Measurements from ENCODE around the gene ITIH2.
"Not testable (repeated sequence)": the region's sequence is repeated elsewhere in the genome, so short reads cannot be mapped to it uniquely, and the experiment has no call there.

The ITIH2 gene

DNA sequence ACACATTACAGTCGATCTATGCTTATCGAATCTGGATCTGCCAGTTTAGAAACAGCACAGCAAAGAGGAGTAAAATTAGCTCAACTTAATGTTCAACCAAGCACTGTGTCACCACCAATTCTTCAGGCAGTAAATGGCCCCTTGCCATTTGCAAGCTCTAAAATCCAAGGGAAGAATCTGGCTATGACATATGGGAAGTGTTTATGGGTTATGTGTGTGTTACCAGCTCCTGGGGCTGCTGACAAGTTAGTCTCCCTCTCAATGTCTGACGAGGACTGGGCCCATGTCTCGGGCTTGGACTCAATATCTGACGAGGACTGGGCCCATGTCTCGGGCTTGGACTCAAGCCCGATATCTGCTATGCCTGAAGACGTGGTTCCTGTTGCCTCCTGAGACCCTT lies 5.7 kb upstream of the ITIH2 start:
- DNase-seq (ENCODE audit: low read depth): no peak

DNA sequence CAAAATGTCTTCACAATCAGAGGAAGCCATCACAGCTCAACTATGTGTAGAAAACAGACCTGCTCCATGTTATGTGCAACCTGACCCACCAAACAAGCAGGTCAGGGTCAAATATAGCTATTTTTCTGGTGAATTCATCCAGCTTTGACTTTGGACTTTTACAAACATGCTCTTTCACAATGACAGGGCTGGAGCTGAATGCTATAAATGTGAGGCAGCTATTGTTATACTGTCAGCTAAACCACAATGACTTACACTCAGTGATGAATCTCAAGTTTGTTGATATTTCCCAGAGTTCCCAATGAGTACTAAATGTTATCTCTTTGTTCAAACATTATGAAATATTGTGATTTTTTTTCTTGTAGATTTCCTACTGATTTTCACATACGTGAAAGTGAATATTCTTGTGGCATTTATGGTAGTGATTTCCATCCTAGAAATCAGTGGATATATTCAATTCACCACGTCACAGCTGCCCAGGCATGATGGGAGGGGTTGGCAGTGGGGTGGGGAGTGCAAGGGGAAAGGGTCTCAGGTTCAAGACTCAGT lies 2.5 kb upstream of the ITIH2 start:
- no peak for DNase-seq (ENCODE audit: low read depth)

DNA sequence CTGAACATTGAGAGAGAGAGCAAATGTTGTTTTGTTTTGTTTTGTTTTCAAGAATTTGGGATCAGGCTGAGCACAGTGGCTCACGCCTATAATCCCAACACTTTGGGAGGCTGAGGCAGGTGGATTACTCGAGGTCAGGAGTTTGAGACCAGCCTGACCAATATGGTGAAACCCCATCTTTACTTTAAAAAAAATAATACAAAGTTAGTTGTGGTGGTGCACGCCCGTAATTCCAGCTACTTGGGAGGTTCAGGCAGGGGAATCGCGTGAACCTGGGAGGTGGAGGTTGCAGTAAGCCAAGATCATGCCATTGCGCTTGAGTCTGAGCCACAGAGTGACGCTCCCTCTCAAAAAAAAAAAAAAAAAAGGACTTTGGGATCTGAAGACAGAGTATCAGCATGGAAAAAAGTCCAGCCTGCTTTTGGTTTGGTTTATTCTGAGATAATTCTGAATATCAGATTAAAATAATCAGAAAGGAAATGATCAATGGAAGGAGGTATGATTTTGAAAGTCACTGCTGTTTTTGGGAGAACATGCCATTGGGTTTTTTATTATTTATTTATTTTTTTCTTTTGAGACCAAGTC lies 1.9 kb upstream of the ITIH2 start:
- DNase-seq (ENCODE audit: low read depth): no peak

- DNase-seq (ENCODE audit: low read depth): no peak
Observed at GRCh38 chr10:7702288-7702812, 766 bp upstream of the ITIH2 start.

DNA sequence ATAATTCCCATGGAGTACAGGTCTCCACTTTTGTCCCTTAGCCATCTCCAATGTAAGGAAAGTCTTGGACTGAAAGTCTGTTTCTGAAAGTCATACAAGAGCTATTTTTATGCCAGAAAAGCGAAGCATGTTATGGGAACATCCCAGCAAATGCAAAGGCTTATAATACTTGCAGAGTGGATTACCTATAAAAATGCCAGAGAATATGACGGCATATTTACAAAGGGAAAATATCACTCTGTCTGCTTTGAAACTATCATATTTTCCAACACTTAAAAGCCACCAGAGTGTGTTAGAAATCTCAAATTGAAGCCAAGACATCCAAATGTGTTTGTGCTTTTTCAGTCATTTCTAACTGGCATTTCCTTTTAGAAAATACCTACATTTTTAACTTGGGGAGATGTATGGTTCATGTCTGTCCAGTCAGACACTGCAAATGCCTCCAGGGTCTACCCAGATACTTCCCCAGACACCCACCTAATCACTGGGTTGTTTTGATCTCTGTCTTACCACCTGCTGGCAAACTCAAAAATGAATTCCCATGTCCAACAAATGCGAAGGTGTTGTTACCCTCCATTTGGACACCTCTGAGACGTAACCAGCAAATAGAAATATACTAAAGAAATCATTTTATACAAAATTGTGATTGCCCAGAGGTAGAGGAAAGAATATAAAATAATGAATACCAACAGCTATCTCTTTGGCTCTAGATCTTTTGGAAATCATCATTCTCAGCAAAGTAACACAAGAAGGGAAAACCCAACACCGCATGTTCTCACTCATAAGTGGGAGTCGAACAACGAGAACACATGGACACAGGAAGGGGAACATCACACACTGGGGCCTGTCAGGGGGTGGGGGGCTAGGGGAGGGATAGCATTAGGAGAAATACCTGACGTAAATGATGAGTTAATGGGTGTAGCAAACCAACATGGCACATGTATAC lies 1.2 kb downstream of the ITIH2 start:
- DNase-seq (ENCODE audit: low read depth): no peak

- DNase-seq (ENCODE audit: low read depth): no peak
Observed at GRCh38 chr10:7705341-7705740, 2.2 kb downstream of the ITIH2 start.

- no peak for DNase-seq (ENCODE audit: low read depth)
Observed at GRCh38 chr10:7706534-7707073, 3.5 kb downstream of the ITIH2 start.

DNA sequence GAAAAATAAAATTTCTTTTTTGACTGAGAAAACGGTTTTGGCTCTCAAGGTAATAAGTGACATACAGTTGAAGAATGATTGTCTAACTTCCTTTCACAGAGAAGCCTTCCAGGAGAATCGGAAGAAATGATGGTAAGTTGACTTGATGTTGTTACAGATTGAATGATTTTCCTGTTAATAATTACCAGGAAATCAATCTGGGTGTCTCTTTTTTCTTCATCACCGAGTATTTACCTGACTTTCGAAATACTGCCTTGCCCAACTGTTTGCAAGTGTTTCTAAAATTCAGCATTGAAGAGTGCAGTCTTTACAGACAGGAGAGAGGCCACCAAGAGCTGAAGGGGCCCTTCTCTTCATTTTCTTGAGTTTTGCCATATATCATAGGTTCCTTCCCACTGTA lies 4.0 kb downstream of the ITIH2 start:
- no peak for DNase-seq (ENCODE audit: low read depth)

- no peak for DNase-seq (ENCODE audit: low read depth)
Observed at GRCh38 chr10:7707858-7708622, 4.9 kb downstream of the ITIH2 start.

DNA sequence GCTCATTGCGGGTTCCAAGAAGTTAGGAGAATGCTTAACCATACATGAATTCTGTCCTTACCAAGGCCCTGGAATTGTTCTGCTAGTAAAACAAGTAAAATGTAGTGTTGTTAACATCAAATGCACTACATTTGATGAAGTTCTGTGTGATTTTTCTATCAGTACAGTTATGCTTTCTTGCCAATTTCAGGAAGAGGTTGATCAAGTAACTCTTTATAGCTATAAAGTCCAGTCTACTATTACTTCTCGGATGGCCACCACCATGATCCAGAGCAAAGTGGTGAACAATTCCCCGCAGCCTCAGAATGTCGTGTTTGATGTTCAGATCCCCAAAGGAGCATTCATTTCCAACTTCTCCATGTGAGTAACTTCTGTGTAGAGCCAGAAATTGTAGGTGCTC lies 5.7 kb downstream of the ITIH2 start:
- no peak for DNase-seq (ENCODE audit: low read depth)

- DNase-seq (ENCODE audit: low read depth): no peak
Observed at GRCh38 chr10:7710446-7710845, 7.3 kb downstream of the ITIH2 start.

GRCh38 chr10:7711075-7711474 lies 8.0 kb downstream of the ITIH2 start:
- not testable (repeated sequence) for DNase-seq (ENCODE audit: low read depth)

DNA sequence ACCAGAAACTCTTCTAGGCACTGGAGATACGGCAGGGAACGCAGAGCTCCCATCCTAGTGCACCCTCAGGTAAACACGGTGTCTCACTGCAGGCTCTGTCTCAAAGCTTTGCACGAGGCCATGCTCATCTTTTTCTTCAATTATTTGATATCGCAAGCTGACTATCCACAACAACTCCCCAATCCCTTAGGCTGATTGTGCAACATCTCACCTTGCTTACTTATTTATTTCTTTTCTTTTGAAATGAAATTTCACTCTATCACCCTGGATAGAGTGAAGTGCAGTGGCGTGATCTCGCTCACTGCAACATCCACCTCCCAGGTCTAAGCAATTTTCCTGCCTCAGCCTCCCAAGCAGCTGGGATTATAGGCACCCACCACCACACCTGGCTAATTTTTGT lies 12.4 kb downstream of the ITIH2 start:
- no peak for DNase-seq (ENCODE audit: low read depth)

DNA sequence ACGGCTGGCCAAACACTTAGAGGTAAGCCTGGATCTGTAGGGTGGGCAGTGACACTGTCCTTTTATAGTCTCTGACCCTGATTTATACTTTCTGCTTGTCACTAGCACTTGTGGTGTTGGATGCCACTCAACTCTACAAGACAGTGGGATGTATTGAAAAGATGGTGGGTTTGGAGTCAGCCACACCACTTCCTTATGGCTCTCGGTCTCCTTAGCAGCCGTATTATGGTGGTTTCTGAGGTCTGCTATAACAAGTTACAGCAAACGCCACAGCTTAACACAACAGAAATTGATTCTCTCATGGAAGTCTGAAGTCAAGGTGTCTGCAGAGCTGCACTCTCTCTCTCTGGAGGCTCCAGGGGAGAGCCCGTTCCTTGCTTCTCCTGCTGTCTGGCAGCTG lies 14.7 kb downstream of the ITIH2 start:
- DNase-seq (ENCODE audit: low read depth): no peak

GRCh38 chr10:7718685-7719084 lies 15.6 kb downstream of the ITIH2 start:
- no peak for DNase-seq (ENCODE audit: low read depth)

DNA sequence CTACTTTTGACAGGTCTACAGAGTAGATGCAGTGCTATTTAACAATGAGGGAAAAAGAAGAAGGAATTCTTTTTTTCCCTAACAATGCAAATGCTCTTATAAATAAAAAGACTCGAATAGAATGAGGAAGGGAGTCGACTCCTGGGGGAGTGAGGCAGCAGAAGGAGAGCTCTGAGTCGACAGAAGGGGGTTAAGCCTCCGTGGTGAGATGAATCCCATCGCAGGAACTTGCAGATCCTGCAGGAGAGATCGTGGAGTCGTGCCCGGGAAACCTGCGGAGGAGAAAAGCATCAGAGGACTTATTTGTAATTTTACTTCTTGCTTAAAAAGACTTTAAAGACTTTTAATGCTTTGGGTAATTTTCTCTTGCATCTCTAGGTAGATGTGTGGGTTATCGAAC lies 17.4 kb downstream of the ITIH2 start:
- no peak for DNase-seq (ENCODE audit: low read depth)

DNA sequence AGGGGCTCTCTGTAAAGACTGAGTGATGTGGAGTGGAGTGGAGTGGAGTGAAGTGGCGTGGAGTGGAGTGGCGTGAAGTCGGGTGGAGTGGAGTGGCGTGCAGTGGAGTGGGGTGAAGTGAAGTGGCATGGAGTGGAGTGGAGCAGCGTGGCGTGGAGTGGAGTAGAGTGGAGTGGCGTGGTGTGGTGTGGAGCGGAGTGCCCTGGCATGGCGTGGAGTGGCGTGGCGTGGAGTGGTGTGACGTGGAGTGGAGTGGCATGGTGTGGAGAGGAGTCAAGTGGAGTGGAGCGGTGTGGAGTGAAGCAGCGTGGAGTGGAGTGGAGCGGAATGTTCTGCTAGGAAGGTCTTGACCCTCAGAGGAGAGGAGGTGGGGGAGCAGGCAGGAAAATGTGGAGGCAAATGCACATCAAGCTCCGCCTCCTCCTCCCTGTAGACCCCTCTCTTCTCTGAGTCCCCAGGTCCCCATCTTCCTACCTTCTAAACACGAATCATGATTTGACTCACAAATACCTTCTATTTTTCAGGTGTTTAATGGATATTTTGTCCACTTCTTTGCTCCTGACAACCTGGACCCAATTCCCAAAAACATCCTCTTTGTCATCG lies 19.9 kb downstream of the ITIH2 start:
- no peak for DNase-seq (ENCODE audit: low read depth)

GRCh38 chr10:7734821-7735220 lies 31.7 kb downstream of the ITIH2 start:
- no peak for DNase-seq (ENCODE audit: low read depth)

- no peak for DNase-seq (ENCODE audit: low read depth)
Observed at GRCh38 chr10:7738536-7739407, 35.7 kb downstream of the ITIH2 start.

DNA sequence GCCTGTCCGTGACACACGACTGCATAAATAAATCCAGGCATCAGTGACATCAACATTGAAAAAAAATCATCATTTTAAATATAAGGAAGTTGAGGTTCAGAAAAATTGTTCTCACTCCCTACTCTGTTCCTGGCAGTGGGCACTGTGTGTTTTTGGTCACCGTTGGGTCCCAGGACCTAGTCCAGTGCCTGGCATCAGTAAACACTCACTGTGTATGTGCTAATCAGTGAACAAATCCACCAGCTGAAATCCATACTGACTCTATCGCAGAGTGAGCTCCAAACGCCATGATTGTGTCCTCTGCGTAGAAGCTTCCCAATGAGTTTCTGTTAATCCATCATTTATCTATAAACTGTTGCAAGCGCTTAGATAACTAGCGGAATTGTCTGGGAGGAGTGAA lies 41.2 kb downstream of the ITIH2 start:
- DNase-seq (ENCODE audit: low read depth): no peak

DNA sequence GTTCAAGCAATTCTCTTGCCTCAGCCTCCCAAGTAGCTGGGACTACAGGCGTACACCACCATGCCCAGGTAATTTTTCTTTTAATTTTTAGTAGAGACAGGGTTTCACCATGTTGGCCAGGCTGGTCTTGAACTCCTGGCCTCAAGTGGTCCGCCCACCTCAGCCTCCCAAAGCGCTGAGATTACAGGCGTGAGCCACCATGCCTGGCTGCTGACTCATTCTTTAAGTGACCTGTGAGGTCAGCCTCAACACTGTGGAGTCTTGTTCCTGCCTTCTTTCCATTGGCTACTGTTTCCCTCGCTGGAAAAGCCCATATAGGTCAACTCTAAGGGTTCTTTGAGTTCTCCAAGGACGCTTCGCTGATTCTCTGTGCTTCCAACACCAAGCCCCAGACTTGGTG lies 45.5 kb downstream of the ITIH2 start:
- DNase-seq (ENCODE audit: low read depth): not testable (repeated sequence)
